RWPE1 (cell line): Measurements from ENCODE around the gene CRAT.

Experiments used
- CTCF ChIA-PET: fragments of 350-600 bp; sonication (Branson Sonifier 250); formaldehyde crosslinking; extraction: SDS; loops from one replicate; lab custom pipeline; 2021; lab: Yijun Ruan, JAX
- POLR2A ChIA-PET: fragments of 400-600 bp; formaldehyde crosslinking; extraction: SDS; loops from one replicate; lab custom pipeline; 2020; ENCODE audit warnings: antibody characterized with exemption; ENCODE audit not compliant: low non-redundant PET; lab: Yijun Ruan, JAX
- DNase-seq: peaks from one replicate; pipeline ENCODE4 v3.0.0; 2012; ENCODE audit warnings: low spot score
- H3K27ac ChIP-seq: fragments of 450-650 bp; 2 replicates; pipeline ENCODE4 v1.5.1; 2017
- CTCF ChIP-seq: fragments of 450-650 bp; conservative IDR thresholded peaks from 2 replicates; pipeline ENCODE4 v1.5.1; 2017; ENCODE audit warnings: low read depth, mild to moderate bottlenecking

CRAT gene

GRCh38 chr9:129103595-129103965 is 7.0 kb downstream of the CRAT start:
- no peak for TF ChIP-seq CTCF
- H3K27ac ChIP-seq, result peak overlapping the region; percentile 68
- ChIA-PET CTCF (interaction anchor here (0.5 to 1.8 kb wide), 7 partner anchors 9 to 1231 kb away, joined by 3 to 15 read pairs (median 4); no protein-coding TSS in a partner anchor), POLR2A (interaction anchor here (1.8 kb wide), 1 partner anchor 22 kb away, joined by 7 read pairs; the partner anchor contains the start of gene DOLPP1)
- DNase-seq, result no peak

GRCh38 chr9:129102791-129103594 is 7.6 kb downstream of the CRAT start:
- ChIA-PET POLR2A (interaction anchor here (0.9 to 1.8 kb wide), 2 partner anchors 22 to 67 kb away, joined by 3 to 7 read pairs; partner anchors contain the start of gene DOLPP1), CTCF (interaction anchor here (0.5 to 1.8 kb wide), 10 partner anchors 8 to 1232 kb away, joined by 3 to 15 read pairs (median 4); no protein-coding TSS in a partner anchor)
- DNase-seq, result peak; percentile 94
- H3K27ac ChIP-seq, result peak overlapping the region; percentile 68
- TF ChIP-seq CTCF, result peak; percentile 83

GRCh38 chr9:129102095-129102525 is 8.5 kb downstream of the CRAT start:
- no peak for DNase-seq
- ChIA-PET CTCF (interaction anchor here (1.3 kb wide), 1 partner anchor 9 kb away, joined by 5 read pairs; no protein-coding TSS in a partner anchor), POLR2A (interaction anchor here (0.9 to 1.8 kb wide), 2 partner anchors 21 to 67 kb away, joined by 3 to 7 read pairs; partner anchors contain the start of gene DOLPP1)
- H3K27ac ChIP-seq, result peak overlapping the region; percentile 68
- no peak for TF ChIP-seq CTCF

- ChIA-PET CTCF (interaction anchor here (0.6 kb wide), 1 partner anchor 236 kb away, joined by 3 read pairs; no protein-coding TSS in a partner anchor), POLR2A (no interaction called here)
- no peak for DNase-seq
- no peak for TF ChIP-seq CTCF
- peak overlapping the region; percentile 68; the same call in 1 of the 2 replicates for H3K27ac ChIP-seq
These were observed 9.3 kb downstream of the CRAT start for GRCh38 chr9:129101279-129101678.

- DNase-seq, result no peak
- ChIA-PET CTCF (interaction anchor here (0.6 kb wide), 2 partner anchors 44 to 976 kb away, joined by 3 to 5 read pairs; no protein-coding TSS in a partner anchor), POLR2A (no interaction called here)
- TF ChIP-seq CTCF, result no peak
- H3K27ac ChIP-seq, result peak overlapping the region; percentile 2; the same call in 1 of the 2 replicates
These were observed 10.0 kb downstream of the CRAT start for GRCh38 chr9:129100383-129101169.
